GM19455 (cell line): ENCODE data around the gene AHDC1.

Experiments used
- ATAC-seq: cut with Tn5 transposase; IDR thresholded peaks from one replicate; pipeline ENCODE4 v1.9.1; 2021; ENCODE audit not compliant: unreplicated experiment

Gene AHDC1

DNA sequence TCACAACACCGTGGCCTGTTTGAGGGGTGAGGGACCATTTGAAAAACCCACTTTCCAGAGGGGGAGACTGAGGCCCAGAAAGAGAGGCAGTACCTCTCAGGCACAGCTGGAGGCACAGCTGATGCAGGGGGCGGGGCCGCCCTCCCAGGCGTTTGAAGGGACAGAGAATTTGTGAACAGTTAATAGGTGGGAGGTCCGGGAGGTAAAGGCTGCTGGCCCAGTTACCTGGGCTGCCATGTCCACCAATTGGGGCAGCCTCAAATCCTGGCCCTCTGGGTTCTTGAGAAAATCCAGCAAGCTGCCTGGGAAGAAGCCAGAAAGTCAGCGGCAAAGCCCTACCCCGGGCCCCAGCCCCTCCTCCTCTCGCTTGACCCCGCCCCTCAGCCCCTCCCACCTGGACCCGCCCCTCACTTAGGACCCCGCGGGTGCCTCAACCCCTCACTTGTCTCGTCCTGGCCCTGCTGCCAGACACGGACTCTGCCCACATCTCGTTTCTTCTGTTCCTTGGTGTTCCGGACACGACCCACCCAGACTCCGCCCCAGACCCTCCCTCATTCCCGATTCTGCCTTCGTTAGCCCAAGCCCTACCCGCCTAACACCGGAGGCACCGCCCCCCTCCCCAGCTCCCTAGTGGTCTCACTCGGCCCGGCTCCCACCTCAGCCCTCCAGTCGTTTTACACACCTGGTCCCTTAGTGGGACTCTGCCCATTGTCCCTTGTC, 10.8 kb upstream of the AHDC1 start:
- ATAC-seq, result no peak

- ATAC-seq, result no peak
Observed at GRCh38 chr1:27614043-27614624, 10.2 kb upstream of the AHDC1 start.

DNA sequence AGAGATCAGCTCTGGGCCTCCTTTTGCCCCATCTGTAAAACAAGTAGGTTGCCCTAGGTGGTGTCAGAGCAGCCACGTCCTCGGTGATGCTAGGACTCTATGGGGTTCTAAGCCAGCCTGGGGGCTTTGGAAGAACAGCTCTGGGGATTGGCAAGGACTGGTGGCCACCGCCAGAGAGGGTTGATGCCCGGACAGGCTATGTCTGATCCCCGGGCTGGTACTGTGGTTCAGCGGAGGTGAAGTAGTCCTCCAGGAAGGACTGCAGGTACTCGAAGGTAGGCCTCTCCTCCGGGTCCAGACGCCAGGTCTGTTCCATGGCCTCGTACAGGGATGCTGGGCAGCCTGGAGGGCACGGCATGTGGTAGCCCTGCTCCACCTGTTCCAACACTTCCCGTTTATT, 8.8 kb upstream of the AHDC1 start:
- no peak for ATAC-seq

GRCh38 chr1:27611450-27611849, 7.5 kb upstream of the AHDC1 start:
- ATAC-seq, result no peak

GRCh38 chr1:27609618-27610240, 5.8 kb upstream of the AHDC1 start:
- ATAC-seq, result no peak

DNA sequence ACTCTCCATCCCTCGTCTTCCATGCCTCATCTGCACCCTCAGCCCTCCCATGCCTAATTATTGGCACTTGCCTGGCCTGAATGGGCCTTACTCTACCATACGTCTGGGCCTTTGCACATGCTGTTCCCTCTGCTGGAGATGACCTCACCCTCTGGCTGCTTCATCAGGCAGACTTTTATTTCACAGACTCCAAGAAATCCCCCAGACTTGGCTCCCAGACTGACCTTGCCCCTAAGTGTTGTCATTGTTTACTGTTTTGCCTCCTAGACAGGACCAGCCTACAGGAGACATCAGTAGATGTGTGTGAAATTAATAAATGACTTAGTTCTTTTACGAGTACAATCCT, 5.2 kb upstream of the AHDC1 start:
- ATAC-seq, result no peak

DNA sequence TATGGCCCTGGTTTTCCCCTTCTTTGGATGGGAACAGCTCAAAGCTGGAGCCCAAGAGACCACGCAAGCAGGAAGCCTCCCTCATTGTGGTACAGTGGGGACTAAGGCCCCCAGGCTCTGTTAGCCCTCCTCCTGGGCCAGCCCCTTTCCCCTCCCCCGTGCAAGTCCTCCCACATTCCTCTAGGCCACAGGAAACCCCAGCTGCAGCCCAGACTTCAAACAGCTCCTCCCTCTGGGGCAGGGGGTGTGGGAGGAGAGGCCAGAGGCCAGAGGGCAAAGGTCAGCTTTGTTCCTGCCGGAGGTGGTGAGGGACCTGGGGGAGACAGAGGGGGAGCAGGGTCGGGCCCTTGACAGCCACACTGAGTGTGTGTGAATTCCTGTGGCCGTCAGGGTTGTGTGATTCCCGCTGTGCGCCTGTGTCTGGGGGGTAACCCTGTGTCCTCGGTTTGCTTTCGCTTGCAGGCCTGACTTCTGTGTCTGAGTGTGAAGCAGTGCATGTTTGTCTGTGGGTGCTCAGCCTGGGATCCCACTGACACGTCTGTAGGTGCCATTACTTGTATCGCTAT, 3.4 kb upstream of the AHDC1 start:
- ATAC-seq, result no peak

GRCh38 chr1:27606708-27607238, 2.8 kb upstream of the AHDC1 start:
- no peak for ATAC-seq

DNA sequence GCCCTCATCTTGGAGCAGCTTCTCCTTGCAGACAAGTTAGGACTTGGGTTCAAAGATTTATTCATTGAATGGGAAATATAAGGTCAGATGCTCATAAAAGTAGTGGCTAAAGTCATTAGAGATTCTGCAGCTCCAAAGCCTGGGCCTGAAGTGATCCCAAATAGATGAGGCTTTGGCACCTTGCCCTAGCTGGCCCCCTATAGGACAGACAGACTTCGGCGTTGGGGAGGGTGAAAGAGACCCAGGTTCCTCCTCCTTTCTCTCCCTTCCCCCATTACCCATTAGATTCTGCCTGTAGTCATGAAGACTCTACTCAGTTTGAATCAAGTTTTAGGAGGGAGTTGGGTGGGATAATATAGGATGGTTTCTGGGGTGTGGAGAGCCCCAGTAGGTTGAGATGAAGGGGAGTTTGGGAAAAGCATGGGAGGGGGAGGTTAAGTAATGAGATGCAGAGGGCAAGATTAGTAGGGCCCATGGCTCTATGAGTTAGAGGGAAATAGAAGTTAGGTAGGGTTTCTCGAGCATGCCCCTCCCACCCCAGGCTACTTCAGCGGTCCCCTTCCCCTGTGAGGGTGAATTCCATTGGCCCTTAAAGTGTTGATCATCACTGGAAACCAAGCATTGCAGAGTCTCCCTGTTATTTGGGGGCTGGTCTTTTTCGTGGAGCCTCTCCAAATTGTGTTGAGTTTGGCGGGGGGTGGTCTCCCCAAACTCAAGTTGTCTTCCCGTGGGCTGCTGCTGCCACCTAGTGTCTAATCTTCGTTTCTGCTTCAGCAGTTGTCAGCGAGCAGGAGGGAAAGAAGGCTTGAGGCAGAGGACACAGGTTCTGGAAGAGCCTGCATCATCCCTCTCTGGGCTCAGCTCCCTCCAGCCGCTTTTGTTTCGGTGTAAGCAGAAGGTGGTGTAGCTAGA, 2.1 kb upstream of the AHDC1 start:
- no peak for ATAC-seq

DNA sequence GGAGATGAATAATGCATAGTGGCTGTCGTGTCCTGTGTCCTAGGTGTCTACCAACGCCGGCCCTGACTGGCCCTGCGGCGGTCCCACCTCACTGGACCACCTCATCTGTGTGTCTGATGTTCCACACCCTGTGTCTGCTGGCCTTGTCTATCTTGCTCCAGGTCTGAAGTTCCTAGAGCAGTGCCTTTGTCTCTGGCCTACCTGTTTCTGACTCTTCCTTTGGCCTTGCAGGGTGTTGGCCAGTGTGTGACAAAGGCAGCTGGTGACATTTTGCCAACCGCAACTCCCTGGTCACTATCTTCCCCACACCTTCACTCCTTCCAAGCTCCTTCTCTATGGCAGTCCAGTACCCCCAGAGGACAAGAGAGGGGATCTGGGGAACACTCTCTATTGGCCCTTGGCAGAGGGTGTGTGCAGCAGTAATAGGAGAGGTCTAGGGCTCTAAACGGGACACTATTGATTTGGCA, 1.4 kb upstream of the AHDC1 start:
- no peak for ATAC-seq

- ATAC-seq, result no peak
Observed at GRCh38 chr1:27604579-27605299, 795 bp upstream of the AHDC1 start.

GRCh38 chr1:27603309-27603680, 649 bp downstream of the AHDC1 start:
- no peak for ATAC-seq

GRCh38 chr1:27602462-27603308, 1.3 kb downstream of the AHDC1 start:
- ATAC-seq, result no peak

- ATAC-seq, result no peak
Observed at GRCh38 chr1:27601771-27602461, 2.0 kb downstream of the AHDC1 start.

- ATAC-seq, result no peak
Observed at GRCh38 chr1:27601321-27601770, 2.6 kb downstream of the AHDC1 start.

- no peak for ATAC-seq
Observed at GRCh38 chr1:27600498-27601175, 3.3 kb downstream of the AHDC1 start.

DNA sequence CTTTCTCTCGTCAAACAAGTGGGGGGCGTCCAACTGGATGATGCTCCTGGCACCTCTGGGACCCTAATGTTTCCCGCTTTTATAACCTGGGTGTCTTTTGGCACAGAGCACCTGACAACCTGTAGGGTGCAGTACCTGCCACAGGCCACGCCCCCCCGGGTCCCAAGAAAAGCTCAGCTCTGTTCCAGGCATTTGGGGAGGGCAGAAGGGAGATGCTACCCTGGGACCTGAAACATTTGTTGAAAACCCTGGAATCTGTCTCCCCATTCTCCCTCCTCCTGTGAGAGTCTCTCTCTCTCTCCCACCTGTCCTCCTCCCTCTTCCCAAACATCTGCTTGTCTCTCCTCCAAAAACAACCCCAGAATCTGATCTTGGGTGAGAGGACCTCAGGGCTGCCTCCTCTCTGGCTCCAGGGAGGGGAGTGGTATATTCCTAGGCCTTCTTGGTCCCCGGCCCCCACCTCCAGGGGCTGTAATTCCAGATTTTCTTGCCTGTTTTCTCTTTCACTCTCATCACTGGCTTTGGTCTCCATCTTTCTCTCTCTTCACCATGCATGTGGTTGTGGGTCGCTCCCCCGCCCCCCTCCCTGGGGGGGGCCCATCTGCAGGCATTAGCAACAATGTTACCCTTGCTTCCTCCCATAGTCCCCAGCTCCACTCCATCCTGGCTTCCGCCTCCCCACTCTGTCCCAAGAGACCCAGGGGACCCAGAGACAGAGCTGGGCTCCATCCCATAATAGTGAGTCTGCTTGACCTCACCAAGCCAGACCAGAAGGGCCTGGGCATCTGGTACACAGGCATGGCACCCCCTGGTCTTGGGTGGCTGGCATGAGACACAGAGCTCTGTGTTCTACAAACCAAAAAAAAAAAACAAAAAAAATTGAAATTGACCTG, 4.1 kb downstream of the AHDC1 start:
- no peak for ATAC-seq
